ENCODE results near the gene PPM1J. TPM values are rescaled to one million over a fixed set of nuclear protein-coding genes. Genes with fewer than 3 reads are reported as not detected.
A peak's percentile ranks its signal among the peaks of the same experiment; 100 is the strongest.

Gene PPM1J
- total and polyA plus RNA-seq, 10 donors: 0.51 to 1.9 (median 1.4) TPM

DNA sequence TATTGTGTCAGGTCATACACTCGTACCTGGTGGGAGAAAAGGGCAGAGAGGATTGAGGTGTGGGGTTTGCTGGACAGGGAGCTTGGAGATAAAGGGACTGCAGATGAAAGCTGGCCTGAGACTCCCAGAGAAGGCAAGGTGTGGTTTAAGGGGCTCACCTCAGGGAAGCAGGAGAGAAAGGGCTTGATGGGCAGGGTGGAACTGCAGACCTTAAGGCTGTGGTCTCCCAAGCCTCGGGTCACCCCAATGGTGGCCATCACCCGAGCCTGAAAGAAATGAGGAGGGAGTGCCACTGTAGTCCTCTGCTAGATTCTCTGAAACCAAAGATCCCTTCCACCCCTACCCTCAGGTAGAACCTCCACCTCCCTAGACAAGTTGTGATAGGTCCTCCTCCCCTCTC is 4.5 kb downstream of the PPM1J start:
- DNase-seq: peak; percentile 58
- H3K36me3 ChIP-seq: no peaks in the 10 kb centered on the region
- 75 to 95% (median 91%) methylated on average over 3 of the region's 3 CpGs for WGBS, 5 donors
- H3K4me1 ChIP-seq: peaks cover 5 to 45% (median 34%) of the 10 kb centered on the region in 6 donors
- peaks cover 0 to 16% (median 0%) of the 10 kb centered on the region in 7 donors for H3K27me3 ChIP-seq (replicated peaks in 1 of 7)
- no peak overlapping the region for H3K27ac ChIP-seq
- intact Hi-C loops (cut with DNase I; ENCODE audit: low total_unique reads): no loop called here
- no peak overlapping the region for H3K4me3 ChIP-seq
- no peak for TF ChIP-seq POLR2AphosphoS5 (IDR thresholded peaks at IDR 0.05)
- no peak for TF ChIP-seq POLR2A (IDR thresholded peaks at IDR 0.05)
- no peaks in the 10 kb centered on the region for H3K9me3 ChIP-seq

DNA sequence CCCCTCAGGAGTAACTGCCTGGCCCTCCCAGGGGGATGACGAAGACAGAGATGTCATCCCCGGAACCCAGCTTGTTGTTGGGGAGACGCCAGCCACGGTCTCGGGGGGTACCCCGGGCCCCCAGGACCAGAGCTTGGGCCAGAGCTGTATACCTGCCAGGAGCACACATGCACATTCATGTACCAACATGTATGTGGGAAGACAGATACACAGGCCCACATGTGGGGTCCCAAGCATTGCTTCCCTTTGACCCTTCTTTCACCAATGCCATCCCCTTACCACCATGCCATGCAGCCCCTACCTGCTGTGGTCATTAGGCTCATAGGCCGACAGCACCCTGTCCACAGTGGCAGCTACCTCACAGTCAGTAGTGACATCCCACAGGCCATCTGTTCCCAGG is 5.0 kb downstream of the PPM1J start:
- H3K4me3 ChIP-seq: no peak overlapping the region
- no peaks in the 10 kb centered on the region for H3K9me3 ChIP-seq
- intact Hi-C loops (cut with DNase I; ENCODE audit: low total_unique reads): no loop called here
- H3K27ac ChIP-seq: no peak overlapping the region
- DNase-seq: peak; percentile 68
- peaks cover 0 to 16% (median 0%) of the 10 kb centered on the region in 7 donors for H3K27me3 ChIP-seq (replicated peaks in 1 of 7)
- 86 to 97% (median 92%) methylated on average over 7 of the region's 7 CpGs for WGBS, 5 donors
- peaks cover 10 to 47% (median 37%) of the 10 kb centered on the region in 6 donors for H3K4me1 ChIP-seq
- TF ChIP-seq, protein P1, sequence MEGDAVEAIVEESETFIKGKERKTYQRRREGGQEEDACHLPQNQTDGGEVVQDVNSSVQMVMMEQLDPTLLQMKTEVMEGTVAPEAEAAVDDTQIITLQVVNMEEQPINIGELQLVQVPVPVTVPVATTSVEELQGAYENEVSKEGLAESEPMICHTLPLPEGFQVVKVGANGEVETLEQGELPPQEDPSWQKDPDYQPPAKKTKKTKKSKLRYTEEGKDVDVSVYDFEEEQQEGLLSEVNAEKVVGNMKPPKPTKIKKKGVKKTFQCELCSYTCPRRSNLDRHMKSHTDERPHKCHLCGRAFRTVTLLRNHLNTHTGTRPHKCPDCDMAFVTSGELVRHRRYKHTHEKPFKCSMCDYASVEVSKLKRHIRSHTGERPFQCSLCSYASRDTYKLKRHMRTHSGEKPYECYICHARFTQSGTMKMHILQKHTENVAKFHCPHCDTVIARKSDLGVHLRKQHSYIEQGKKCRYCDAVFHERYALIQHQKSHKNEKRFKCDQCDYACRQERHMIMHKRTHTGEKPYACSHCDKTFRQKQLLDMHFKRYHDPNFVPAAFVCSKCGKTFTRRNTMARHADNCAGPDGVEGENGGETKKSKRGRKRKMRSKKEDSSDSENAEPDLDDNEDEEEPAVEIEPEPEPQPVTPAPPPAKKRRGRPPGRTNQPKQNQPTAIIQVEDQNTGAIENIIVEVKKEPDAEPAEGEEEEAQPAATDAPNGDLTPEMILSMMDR (IDR thresholded peaks at IDR 0.05 in 8 of 11, conservative IDR thresholded peaks at IDR 0.05 in 3 of 11): no peak
- TF ChIP-seq POLR2A (IDR thresholded peaks at IDR 0.05) (no peak), POLR2AphosphoS5 (IDR thresholded peaks at IDR 0.05) (no peak)
- no peaks in the 10 kb centered on the region for H3K36me3 ChIP-seq

DNA sequence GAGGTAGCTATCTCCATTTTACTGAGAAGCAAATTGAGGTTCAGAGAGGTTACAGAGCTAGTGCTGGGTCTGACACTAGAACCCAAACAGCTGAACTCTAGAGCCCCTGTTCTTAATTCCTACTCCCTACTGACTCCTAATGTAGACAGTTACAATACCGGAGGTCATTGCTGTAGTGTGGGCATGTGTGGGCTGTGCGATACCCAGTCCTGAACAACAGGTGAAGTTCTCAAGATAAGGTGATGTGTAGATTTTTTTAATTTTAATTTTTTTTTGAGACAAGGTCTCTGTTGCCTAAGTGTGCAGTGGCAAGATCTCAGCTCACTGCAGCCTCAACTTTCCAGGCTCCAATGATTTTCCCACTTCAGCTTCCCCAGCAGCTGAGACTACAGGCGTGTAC is 6.6 kb downstream of the PPM1J start:
- Histone ChIP-seq H3K9me3 (no peaks in the 10 kb centered on the region), H3K27ac (no peak overlapping the region), H3K4me3 (no peak overlapping the region), H3K27me3 (replicated peaks in 1 of 7) (peaks cover 0 to 5% (median 0%) of the 10 kb centered on the region in 7 donors), H3K4me1 (peaks cover 20 to 47% (median 39%) of the 10 kb centered on the region in 6 donors), H3K36me3 (peaks cover 0 to 7% (median 0%) of the 10 kb centered on the region in 6 donors)
- DNase-seq: no peak
- 87 to 97% (median 92%) methylated on average over 3 of the region's 3 CpGs for WGBS, 5 donors
- intact Hi-C loops (cut with DNase I; ENCODE audit: low total_unique reads): loop anchor here (5.0 kb wide), 2 partner anchors 201 to 316 kb away; partner anchors contain the start of gene WNT2B
- TF ChIP-seq, protein P1 (IDR thresholded peaks at IDR 0.05 in 8 of 11, conservative IDR thresholded peaks at IDR 0.05 in 3 of 11): no peak
- TF ChIP-seq POLR2AphosphoS5 (IDR thresholded peaks at IDR 0.05) (no peak), POLR2A (IDR thresholded peaks at IDR 0.05) (no peak)

DNA sequence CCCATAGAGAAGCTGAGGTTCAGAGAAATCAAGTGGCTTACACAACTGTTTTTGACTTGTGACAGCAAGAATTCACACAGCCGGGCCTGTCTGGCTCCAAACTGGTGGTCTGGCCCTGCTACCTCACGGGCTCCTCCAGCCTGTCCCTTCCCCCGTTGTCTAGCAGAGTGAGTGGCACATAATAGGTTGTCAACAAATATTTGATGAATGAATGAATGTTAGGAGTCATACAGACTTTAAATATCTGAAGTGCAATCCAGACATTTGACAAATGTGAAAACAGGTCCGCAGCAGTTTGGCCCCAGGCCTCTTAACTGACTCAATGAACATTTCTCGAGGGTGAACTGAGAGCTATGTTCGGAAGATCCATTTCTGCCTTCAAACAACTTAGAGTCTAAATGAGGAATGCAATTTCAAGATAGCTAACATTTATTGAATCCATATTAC is 7.1 kb downstream of the PPM1J start:
- peaks cover 0 to 5% (median 0%) of the 10 kb centered on the region in 7 donors for H3K27me3 ChIP-seq (replicated peaks in 1 of 7)
- intact Hi-C loops (cut with DNase I; ENCODE audit: low total_unique reads): loop anchor here (5.0 kb wide), 2 partner anchors 201 to 316 kb away; partner anchors contain the start of gene WNT2B
- peak; percentile 71 for DNase-seq

More for the DNA sequence above, 7.1 kb downstream of the PPM1J start:
- no peak overlapping the region for H3K4me3 ChIP-seq
- 76 to 85% (median 80%) methylated on average over 6 of the region's 6 CpGs for WGBS, 5 donors
- peak overlapping the region in 3 of 8 donors; percentile 95 to 97 (median 96) for H3K27ac ChIP-seq
- peaks cover 0 to 12% (median under 1%) of the 10 kb centered on the region in 6 donors for H3K36me3 ChIP-seq
- no peak for TF ChIP-seq POLR2A (IDR thresholded peaks at IDR 0.05)
- TF ChIP-seq, protein P1 (IDR thresholded peaks at IDR 0.05 in 8 of 11, conservative IDR thresholded peaks at IDR 0.05 in 3 of 11): no peak
- no peak for TF ChIP-seq POLR2AphosphoS5 (IDR thresholded peaks at IDR 0.05)
- H3K4me1 ChIP-seq: peaks cover 24 to 49% (median 43%) of the 10 kb centered on the region in 6 donors
- no peaks in the 10 kb centered on the region for H3K9me3 ChIP-seq

Measured in spleen (tissue), 11 donors.